Fibroblast of skin of left biceps (primary cell): Measurements from ENCODE around the gene PTGR3.

Source experiments
- DNase-seq, 2 experiments: peaks; one replicate each; pipeline ENCODE4 v3.0.0-alpha.2; 2013; ENCODE audit warnings: low read depth in 2 of 2

Gene PTGR3

DNA sequence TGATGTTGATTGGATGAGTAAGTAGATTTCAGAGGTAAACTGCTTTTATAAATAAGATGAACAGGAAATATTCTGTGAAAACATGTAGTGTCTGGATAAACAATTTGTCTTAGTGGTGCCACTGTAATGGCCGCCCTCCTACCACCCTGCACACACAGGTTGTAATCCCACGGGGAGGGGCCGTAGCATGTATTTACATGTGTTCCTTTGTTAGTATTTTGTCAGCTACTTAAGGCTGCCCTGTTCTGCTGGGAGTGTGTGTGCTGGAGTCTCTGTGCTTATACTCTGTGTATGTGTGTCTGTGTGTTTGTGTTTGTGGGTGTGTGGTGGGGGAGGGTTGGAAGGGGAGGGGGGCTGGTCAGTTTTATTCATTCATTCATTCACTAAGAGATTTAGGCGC lies 6.7 kb upstream of the PTGR3 start:
- DNase-seq: no peak

DNA sequence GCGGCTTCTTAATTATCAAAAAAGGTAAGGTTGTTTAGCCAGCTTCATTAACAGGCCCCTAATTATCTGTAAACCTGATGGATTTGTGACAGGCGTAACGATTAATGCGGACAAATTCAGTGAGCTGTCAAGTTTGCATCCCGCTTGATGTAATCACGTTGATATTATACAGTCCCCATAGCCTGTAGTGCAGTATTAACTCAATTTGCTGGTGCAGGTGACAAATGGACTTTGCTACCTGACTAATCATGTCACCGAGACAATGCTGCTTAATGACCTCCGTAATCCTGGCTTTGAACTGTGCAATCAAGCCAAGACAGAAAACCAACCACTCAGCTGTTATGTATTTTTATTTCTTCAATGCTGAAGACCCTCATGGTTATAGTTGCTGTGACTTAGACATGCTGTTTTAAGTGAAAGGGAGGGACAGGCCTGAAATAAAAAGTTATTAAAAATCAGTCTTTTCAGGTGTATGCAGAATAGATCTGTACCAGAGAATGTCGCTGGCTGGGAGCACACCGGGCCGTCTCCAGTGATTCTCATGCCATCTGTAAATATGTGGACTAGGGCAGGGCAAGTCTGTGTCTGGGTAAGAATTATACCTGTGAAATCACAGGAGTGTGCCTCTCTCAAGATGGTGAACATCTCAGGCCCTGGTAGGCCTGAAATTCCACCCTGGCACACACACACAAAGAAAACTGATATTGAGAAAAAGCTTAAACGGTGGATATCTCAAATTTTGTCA lies 6.0 kb upstream of the PTGR3 start:
- DNase-seq: no peak

DNA sequence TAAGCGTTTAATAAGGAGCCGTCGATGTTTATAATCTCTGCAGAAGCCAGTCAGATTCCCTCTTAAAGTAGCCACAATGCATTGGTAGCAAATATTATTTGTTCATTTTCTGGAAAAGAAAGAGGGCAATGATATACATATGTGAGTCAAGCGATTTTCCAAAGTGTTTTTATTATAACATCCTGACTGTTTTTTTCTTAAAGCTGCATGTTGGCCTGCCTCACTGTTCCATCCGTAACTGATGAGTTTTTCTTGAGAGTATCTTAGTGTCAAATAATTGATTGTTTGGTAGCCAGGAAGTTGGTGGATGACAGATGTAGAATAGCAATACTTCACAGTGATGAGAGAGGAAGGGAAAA lies 5.4 kb upstream of the PTGR3 start:
- no peak for DNase-seq

DNA sequence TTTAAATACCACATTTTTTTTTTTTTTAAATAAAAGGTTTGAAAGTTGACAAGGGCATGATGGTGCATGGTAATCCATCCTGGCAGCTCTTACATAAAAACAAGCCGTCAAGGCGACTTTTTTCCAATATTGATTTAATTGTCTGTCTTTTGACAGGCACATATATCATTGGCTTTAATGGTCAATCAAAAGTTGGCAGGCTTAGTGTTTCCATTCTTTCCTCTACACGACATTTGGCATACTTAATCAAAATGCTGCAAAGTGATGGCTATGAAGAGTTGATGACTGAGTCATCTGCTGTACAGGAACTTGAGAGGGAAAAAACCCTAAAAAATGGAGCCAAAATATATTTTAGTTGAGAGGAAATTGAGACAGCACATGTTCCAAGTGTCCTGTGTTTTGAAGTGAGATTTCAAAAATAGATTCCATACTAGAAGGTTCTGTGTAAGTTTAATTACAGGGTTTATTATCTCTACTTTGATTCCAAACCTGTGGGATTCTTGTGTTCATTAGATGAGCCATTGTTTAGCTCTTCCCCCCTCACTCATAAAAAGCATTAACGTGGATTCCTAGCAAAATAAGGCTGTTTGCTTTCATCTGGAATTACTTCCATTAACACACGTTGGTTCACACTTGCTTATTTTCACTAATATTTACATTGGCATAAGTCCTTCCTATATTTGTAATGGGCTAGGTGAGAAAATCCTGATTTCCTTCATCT lies 4.8 kb upstream of the PTGR3 start:
- DNase-seq: no peak

DNA sequence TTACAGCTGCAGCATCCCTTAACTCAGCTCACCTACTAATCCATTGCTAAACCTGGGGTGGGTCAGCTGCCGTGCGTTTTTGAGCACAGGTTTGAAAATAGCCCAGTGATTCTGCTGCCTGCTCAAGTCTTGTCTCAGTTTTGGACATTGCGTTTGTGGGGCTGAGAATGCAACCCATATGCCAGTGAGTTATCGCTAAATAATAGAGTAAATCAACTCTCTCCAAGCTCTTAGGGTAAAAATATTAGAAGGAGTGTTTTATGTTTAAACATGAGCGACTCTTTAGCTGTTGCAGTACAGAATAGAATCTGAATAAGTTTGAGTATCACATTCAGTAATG lies 3.8 kb upstream of the PTGR3 start:
- DNase-seq: no peak

DNA sequence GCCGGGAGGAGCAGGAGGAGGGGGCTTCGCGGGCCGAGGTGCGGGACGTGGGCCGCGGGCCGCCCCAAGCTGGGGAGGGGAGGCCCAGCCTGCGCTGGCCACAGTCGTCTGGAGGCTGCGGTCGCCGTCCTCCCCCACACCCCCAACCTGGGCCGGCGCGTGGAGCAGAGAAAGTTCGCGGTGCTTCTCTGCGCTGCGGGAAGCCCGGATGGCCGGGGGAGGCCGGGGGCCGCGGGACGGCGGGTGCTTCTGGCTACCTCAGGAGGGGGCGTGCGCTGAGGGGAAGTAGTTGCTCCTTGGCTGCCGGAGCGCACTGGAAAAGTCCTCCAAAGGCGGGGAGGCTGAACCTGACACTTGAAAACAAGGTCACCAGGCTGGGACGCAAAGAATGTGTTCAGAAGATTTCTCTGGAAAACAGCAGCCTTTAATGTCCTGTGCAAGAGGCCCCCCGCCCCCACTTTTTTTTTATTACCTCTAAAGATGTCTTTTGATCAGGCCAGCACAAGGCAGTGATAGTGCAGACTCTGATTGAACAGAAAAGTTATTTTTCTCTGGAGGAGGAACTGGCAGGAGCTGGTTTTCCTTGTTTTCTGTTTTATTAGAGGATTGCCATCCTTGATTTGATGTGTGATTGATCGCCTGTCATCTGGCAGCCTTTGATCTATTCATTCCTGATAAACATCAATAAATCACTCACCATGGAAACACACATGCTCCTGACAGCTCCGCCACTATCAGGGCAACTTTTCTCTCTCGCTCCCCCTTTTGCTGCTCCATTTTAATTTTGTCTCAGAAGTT lies 3.2 kb upstream of the PTGR3 start:
- no peak for DNase-seq

DNA sequence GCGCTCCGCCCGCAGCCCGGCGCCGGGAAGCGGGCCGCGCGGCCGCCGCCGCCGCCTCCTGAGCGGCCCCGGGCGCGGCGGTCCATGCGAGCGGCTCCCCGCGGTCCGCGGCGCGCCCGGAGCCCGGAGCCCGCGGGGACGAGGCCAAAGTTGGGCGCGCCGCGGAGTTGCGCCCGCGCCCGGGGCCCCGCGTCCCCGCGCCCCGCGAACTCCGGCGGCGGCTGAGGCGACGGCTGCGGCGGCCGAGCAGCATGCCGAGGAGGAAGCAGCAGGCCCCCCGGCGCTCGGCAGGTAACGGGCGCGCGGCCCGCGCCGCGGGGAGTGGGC lies 2.6 kb upstream of the PTGR3 start:
- DNase-seq: no peak

DNA sequence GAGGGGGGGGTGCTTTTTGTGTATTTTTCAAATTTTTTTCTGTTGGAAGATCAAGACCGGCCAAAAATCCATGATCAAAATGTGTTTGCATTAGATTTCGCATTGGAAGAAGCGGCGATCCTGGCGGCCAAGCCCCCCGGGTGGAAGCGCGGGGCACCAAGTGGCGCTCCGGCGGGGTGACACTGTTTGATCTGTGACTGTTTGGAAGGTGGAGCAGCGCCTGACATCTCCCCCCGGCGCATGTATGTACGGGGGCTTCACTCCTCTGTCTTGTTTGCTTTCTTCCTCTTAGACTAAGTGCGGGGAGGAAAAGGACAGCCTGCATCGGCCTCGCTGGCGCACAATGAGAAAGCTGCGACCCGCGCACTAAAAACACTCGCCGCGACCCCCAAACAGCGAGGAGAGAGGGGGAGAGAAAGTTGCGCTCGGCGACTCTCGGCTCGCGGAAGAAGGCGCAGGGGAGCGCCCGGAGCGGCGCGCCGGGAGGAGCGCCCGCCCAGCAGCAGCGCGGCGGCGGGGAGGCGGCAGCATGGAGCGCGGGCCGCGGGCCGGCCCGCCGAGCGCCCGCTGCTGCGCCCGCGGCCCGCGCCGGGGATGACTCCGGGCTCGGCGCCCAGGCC lies 2.2 kb upstream of the PTGR3 start:
- DNase-seq: no peak

DNA sequence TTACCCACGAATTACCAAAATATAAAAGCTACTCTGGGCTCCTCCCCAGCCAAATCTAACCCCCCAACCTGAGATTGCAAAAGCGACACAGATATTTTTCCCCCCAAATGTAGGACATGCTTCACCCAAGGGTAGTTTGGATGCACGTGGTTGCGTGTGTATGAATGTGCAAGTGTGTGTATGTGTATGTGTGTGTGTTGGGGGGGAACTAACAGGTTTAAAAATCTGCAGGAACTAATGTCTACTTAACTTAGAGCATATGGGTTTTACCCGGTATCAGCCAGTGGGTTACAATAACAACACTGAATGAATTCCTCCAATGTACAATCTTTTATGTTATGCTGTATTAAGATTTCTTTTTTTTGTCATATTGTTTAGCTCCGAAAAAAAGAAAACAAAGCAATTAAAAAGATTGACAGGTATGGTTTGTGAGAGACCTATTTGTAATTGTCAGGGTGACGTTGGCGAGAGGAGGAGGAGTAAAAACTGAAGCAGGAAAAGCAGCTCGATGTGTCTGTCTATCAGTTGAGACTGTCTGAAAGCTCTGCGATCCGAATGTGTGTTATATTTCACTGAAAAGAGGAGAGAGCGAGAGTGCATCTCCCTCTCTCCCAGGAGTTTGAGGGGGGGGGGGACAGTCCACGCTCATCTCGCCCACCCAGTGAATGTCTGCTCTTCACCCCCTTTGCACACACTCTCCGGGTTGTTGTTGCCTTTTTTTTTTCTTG lies 1.5 kb upstream of the PTGR3 start, which contains the start of gene TSHZ1:
Gene TSHZ1, plus strand, starts transcription at position 524 of the 728 bp plus-strand sequence. CDS start 1,080 bp downstream, outside the sequence.
- DNase-seq: peak; percentile 60 to 69

DNA sequence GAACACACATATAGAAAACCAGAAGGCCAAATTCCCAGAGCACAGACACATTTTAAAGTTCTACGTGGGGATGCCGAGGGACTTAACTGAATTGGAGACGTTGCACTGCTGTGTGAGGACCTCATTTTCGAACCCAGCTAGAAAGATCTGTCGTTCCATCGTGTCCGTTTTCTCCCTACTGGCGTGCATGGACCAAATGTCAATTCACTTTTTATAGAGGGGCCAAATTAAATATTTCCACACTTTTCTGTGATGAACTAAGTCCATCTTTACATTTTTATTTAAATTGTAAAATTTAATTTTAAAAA lies 966 bp upstream of the PTGR3 start:
- DNase-seq: no peak

DNA sequence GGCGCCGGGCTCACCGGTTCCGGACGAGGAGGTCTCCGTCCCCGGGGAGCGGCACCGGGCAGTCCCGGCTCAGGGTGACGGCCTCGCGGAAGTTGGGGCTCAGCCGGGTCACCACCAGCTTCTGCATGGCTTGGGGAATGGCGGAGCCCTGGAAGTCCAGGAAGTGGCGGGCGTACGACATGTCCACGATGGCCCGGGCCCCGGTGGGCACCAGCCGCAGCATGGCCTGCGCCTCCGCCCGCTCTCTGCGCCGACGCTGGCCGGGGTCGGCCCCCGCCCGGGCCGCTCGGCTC lies 157 bp downstream of the PTGR3 start:
- DNase-seq: no peak

DNA sequence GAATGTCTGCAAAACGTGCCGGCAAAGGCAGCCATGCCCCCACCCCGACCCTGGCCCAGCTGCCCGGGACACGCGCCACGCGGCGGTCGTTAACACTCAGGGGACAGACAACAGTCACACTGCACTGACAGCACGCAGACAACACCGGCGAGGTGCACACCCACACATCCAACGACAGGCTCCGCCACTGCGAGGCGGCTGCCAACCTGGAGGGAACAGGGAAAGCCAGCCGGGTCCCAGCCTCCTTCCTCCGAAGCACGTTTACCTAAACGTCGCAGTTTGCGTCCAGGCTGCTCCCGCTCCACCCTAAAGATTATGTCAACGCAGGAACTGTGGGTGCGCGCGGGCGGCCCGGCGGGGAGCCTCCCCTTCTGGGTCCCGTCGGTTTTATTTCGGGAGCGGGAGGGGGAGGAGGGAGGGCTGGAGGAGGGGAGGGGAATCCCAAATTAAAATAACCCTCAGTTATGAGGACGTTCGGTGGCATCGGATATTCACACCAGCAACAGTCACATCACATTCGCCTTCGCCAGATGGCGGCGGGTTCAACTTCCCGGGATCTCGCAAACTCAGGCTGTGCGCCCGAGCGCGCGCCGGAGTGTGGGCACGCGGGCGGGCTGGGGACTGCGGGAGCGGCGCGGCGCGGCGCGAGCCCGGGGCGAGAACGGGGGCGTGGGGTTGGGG lies 644 bp downstream of the PTGR3 start:
- no peak for DNase-seq

DNA sequence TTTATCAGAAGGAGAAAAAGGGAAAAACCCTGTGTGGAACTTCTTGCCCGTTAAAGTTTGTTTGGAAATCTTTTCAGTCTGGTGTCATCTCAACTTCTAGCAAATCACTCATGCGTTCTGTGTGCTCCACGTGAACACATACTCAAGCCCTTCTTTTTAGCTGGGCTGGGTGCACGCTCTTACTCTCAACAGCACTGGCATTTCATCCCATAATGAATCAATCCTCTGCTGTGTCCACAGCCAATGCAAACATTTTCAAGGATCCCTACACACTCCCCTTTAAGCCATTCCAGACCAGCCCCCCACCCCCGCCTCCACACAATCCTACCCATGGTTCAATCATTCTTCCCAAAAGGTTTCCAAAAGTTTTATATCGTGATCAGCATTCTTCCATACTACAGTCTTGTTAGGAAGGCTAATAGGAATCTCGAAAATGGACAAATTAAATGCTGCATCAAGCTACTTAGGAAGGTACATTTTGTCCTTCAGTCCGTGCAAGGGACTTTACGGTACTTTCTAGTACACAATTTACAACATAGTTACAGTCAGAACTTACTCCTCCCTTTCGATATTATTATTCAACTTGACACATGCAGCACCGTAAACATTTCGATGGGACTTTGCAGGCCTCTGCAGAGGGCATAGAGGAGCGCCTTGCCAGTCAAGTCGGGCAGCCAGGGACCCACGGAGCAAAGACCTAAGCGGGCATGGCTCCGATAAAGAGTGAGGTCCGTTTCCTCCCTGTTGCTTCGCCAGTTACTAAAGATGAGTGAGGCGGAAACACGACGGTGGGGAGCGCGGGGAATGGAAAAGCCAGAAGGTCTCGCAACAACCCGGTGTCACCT lies 1.4 kb downstream of the PTGR3 start:
- DNase-seq: no peak

DNA sequence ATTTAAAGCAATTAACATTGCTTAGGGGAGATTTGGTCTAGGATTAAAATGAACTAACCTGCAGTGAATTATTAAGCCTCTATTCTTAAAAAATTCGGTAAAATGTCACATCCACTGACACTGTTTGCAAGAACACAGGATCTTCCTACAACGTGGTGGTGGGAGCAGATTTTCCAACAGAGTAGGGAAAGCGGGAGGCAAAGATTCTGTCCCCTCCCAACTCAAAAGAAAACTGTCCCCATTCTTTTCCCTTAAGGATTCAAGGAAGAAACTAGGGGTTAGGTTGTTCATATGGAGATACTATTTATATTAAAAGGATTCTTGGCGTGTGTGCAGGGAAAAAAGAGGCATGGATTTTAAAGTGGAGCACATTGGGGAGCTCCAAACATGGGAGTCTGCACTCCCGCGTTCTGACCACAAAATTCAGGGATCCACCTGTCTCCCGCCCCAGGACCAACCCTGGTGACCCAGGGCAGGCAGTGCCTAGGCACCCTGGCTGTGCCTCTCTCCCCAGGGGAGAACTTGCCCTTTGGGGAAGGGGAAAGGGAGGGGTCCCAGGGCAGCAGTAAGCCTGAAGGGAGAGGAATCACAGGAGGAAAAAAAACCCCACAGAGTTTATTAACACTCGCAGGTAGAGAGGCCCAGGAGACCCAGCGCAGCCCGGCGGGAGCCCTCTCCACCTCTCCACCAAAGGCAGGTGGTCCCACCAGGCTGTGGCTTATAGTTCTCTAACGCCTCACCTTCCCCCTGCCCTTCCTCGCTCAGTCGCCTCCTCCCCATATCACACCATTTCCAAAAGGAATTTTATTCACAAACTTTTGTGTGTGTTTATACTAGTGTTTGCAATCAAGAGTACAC lies 2.3 kb downstream of the PTGR3 start:
- DNase-seq: no peak

DNA sequence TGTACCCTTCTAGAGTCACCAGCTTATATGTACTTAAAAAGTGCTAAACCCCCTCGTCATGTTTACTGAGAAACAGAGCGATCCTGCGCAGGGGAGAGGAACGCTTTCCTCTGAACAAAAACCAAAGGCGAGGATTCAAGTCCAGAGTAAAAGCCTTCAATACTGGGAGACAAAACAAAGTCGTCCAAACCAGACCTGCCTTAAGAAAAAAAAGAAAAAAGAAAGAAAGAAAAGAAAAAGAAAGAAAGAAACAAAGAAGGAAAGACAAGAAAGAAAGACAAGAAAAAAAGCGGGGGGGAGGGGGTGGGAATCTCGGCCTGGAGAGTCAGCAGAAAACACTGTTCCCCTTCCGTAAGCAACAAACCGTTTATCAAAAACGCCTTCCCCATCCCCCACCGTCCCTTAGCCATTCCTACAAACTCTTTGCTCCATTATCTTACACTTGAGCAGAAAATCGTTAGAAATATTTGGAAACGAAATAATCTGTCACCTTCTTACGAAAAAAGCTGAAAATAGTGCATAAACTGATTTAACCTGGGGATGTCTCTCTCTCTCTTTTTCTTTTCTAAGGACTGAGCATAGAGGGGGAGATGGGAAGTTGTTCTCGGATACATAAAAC lies 3.3 kb downstream of the PTGR3 start:
- DNase-seq: no peak

DNA sequence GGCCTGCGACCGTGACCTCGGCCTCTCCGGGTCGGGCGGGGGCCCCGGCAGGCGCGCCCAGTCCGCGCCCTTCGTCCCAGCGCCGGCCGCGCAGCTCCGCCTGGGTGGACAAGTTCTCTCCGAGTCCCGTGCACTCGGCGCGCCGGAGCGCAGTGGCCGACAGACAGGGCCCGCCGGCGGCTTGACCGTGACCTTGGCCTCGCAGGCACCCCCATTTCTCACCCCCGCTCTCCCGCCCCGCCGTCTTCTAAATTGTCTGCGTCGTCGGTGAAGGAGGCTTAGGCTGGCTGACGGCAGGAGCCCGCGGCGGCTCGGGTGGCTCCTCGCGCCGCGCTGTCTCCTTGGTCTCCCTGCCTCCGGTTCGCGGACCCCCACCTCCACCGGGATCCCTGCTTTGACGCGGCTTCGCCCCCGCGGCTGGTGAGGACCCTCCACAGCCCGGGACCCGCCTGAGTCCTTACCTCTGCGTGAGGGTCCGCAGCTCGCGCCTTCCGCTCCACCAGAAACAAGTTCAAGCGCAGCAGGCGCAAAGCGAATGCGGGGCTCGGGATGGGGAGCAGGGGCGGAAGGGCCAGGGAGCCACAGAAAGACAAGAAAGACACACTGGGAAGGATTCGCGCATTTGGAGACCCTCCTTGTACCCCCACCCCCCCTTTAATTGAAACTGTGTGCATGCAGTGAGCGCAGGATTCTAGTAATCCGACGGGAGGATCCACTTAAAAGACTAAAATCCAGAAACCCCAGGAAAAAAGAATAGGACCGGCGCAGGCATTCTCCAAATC lies 4.0 kb downstream of the PTGR3 start:
- no peak for DNase-seq

DNA sequence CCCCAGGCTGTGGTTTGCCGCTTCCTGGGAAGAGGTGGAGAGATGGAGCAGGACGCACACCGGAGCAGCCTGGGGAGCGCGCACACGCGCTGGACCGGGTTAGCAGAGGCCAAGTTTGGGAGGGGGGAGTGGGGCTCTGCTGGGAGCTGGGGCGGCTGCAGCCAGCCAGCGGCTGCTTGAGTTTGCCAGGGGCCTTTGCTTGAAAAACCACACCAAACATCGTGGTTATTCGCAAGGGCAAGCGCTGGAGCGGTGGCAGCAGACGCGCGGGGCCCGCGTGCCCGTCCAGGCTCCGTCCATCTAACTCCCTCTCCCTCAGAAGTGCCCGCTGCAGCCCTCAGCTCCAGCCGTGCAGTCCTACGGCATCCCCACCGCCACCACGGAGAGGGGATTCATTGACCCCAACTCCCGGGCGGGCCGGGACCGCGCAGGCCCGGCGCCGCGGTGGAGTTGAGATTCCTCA lies 4.6 kb downstream of the PTGR3 start:
- no peak for DNase-seq
